Activated CD8-positive, alpha-beta memory T cell treated with anti-CD3 and anti-CD28 coated beads for 1 hour (primary cell): ENCODE measurements around the gene MYEOV.

ENCODE experiments used
- DNase-seq, 2 donors: peaks; one replicate each; pipeline ENCODE4 v3.0.0-alpha.2; 2020; ENCODE audit warnings: low read depth in 1 of 2; ENCODE audit errors: extremely low read depth in 1 of 2

Gene MYEOV

GRCh38 chr11:69339041-69339733 lies 45.2 kb downstream of the MYEOV start:
- no peak for DNase-seq

DNA sequence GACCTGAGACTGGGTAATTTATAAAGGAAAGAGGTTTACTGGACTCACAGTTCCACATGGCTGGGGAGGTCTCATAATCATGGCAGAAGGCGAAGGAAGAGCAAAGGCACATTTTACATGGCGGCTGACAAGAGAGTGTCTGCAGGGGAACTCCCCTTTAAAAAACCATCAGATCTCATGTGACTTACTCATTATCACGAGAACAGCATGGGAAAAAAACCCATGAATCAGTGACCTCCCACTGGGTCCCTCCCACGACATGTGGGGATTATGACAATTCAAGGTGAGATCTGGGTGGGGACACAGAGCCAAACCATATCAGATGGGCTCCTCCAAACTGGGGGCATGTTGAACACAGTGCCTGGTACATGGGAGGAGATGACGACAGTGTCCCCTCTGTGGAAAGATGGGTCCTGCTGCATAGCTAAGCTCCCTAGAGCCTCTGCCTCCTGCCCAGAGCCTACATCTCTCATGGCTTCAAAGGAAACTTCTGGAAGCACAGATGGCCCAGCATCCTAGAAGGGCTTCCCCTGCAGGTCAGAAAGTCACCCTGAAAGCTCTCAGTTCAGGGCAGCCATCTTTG lies 46.1 kb downstream of the MYEOV start:
- no peak for DNase-seq

GRCh38 chr11:69342588-69343330 lies 48.8 kb downstream of the MYEOV start:
- DNase-seq = no peak

GRCh38 chr11:69343401-69344321 lies 49.7 kb downstream of the MYEOV start:
- no peak for DNase-seq

GRCh38 chr11:69344570-69345145 lies 50.7 kb downstream of the MYEOV start:
- no peak for DNase-seq
